ENCODE measurements around the gene TOR4A.

GRCh38 chr9:137321726-137322361 is 44.3 kb downstream of the TOR4A start:
- TF ChIP-seq NCOA6 (IDR thresholded peaks at IDR 0.05), result no peak
- no peak for TF ChIP-seq POLR2AphosphoS5 (IDR thresholded peaks at IDR 0.05; ENCODE audit: control insufficient read depth, insufficient read depth, low read depth, low read length)
- no peak for TF ChIP-seq CTCF (IDR thresholded peaks at IDR 0.05 in 2 of 3, conservative IDR thresholded peaks at IDR 0.05 in 1 of 3; ENCODE audit: insufficient read depth in 2 of 3, low read depth in 1 of 3, low read length in 3 of 3)
- TF ChIP-seq RAD21 (CRISPR knock-in tag; conservative IDR thresholded peaks at IDR 0.05 in 1 of 2, IDR thresholded peaks at IDR 0.05 in 1 of 2), result no peak
- no peak for TF ChIP-seq PHF21A (IDR thresholded peaks at IDR 0.05; ENCODE audit: borderline replicate concordance, low read depth)
- TF ChIP-seq EP300 (IDR thresholded peaks at IDR 0.05; ENCODE audit: low read length), result no peak
- no peak for TF ChIP-seq SUPT5H (IDR thresholded peaks at IDR 0.05)
- no peak for TF ChIP-seq MXI1 (IDR thresholded peaks at IDR 0.05; ENCODE audit: low read depth, low read length)
- TF ChIP-seq E2F6 (IDR thresholded peaks at IDR 0.05; ENCODE audit: borderline replicate concordance in 1 of 2, extremely low read depth in 1 of 2, insufficient read depth in 1 of 2, insufficient read length in 1 of 2, low read depth in 1 of 2, low read length in 1 of 2, poor library complexity in 1 of 2, severe bottlenecking in 1 of 2), result no peak
- TF ChIP-seq ZC3H11A (IDR thresholded peaks at IDR 0.05; ENCODE audit: low read depth, low read length), result no peak
- no peak for TF ChIP-seq SIX5 (IDR thresholded peaks at IDR 0.05; ENCODE audit: borderline replicate concordance in 1 of 2, insufficient read depth in 1 of 2, low read depth in 1 of 2, low read length in 2 of 2)
- no peak for TF ChIP-seq FOXA1 (IDR thresholded peaks at IDR 0.05; ENCODE audit: borderline replicate concordance)
- TF ChIP-seq MYC (IDR thresholded peaks at IDR 0.05; ENCODE audit: low read depth, low read length), result no peak
- TF ChIP-seq MYC (CRISPR knock-in tag; IDR thresholded peaks at IDR 0.05; ENCODE audit: borderline replicate concordance, low read depth), result no peak
